Ramos (cell line): ENCODE measurements around the gene VAV2.

Experiments used
- in situ Hi-C: fragments of 300-500 bp; cut with MboI; formaldehyde crosslinking; loops from one replicate; pipeline ENCODE4 v1.14.3; 2022; ENCODE audit warnings: low sequenced_read_pairs; ENCODE audit not compliant: unreplicated experiment

Gene VAV2

DNA sequence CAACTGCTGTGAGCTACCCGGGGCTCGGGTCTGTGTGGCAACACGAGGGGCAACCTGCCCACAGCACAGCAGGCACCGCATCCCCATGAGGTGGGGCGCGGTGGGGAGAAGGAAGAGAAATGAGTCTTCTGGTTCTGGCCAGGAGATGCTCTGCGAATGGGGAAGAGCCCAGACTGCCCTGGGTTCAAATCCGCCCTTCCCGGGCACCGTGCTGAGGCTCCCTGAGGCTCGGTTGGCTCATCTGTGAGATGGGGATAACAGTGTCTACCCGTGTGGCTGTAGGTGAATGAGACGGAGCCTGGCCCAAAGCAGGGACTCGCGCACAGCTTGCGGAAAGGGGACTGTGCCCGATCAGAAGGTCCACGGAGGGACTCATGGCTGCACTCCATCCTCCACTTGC lies 123.9 kb downstream of the VAV2 start:
- in situ Hi-C loops = no loop called here

DNA sequence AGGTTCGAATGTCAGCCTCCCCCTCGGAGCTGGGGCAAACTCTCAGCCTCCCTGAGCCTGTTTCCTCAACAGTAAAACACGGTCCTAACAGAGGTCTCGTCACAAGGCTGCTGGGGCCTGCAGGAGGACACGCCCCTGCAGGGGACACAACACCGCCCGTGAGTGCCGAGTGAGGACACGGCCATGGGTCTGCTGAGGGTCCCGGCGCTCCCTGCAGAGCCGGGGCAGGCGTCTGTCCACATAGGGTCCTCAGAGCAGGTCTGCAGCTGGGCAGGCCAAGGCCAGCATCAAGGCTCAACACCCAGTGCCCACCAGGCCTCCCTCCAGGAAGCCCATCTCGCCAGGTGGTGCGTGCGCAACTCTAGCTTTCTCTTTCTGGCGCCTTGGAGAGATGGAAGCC lies 125.2 kb downstream of the VAV2 start:
- in situ Hi-C loops = no loop called here

DNA sequence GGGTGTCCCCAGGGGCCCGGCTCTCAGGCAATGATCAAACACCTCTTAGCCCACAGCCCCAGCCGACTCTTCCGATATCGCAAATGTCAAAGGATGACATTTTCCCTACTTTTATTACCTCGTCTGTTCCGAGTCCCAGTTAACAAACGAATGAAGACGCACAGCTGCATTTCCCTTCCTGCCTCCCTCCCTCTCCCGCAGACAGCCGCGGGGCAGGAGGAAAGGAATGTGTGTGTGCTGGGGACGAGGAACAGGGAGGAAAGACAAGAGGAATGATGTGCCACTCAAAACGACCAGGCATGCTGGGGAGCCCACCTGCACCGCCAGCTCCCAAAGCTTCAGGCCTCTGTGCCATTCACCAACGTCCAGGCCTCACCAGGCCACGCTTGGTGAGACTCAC lies 128.1 kb downstream of the VAV2 start:
- in situ Hi-C loops = no loop called here

DNA sequence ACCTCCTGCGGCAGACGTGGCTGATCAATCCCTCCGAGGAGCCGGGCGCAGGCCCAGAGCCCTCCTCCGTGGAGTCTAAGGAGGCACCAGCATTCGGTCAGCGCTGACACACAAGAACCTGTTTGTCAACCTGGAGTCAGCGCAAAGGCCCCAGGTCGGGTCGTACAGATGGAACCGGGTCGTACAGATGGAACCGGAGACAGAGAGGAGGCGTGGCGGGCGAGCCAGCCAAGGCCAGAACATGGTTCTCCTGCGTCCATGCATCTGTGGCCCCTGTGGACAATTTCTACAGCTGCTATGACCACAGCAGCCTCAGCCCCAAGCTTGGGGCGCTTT lies 128.9 kb downstream of the VAV2 start:
- in situ Hi-C loops = no loop called here

DNA sequence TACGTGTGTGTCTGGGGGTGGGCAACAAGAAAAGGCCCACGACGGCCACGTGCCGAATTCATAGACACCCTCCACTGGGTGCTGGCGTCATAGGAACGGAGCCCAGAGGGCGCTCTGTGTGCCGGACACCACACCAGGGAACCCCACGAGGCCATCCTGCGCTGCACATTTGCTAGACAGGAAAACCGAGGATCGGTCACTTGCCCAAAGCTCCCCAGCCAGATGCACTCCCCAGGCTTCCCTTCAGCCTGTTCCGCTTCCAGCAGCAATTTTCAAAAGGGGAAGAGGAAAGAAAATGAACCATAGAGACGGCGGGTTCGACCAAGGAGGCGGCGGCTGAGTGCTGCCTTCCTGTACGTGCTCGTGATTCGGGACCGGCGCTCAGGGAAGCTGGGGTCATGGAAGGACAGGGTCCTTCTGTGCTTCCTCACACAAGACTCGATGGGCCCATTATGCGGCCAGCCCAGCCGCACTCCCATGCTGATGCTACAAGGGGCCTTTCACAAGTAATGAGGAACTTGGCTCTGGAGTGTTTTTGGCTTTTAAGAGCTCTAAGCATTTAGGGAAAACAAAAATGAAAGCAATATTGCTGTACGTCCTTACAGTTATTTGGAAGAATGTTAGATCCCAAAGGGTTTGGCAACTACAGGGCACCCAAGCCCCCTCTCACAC lies 129.4 kb downstream of the VAV2 start:
- in situ Hi-C loops = no loop called here

DNA sequence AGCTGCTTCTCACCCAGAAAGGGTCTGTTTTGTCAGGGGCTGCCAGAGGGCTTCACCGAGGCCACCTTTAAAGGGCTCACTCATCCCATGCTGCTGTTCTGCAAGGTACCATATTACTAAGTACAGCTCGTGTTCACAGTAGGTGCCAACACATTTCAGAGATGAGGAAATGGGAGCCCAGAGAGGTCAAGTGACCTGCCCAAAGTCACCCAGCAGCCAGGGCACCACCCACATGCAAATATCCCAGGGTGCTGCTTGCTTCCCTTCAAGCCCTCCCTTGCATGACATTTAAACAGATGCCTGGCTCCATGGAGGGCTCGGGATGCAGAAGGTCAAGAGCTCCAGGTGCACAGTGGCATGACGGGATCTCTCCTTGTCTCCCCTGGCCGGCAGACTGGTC lies 130.4 kb downstream of the VAV2 start:
- in situ Hi-C loops = no loop called here

DNA sequence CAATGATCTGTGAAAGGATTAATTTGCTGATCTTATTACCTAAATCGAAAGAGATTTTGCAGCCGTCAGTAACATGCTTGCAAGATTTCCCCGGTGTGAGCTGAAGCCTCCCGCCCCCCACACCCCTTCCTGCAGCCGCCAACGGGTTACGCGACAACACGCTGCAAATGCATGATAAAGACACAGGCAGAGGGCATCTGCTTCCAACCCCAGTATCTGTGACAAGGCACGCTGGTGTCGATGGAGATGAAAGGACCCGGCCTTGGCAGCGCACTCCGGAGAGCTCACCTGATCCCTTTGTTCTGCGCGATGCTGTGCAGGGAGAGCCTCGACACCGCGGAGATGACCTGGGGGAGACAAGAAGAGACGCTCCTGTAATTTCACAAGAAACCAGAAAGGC lies 131.0 kb downstream of the VAV2 start:
- in situ Hi-C loops = no loop called here

DNA sequence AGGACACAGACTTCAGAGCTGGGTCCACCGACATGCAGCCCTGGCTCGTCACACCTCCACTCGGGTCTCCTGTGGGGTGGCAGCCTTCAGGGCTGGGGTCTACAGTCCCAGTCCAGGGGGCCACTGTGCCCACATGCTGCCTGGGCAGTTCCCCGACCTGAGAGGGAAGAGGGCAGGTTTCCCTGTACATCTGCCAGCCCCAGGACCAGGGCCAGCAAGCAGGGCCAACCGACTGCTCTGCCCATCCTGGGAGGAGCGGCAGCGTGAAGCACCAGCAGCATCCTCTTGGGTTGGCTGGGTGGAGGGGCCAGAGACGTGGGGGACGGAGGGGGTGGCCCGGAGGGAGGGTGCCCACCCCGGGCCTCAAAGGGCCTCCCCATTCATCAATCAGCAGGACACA lies 133.4 kb downstream of the VAV2 start:
- in situ Hi-C loops = no loop called here

DNA sequence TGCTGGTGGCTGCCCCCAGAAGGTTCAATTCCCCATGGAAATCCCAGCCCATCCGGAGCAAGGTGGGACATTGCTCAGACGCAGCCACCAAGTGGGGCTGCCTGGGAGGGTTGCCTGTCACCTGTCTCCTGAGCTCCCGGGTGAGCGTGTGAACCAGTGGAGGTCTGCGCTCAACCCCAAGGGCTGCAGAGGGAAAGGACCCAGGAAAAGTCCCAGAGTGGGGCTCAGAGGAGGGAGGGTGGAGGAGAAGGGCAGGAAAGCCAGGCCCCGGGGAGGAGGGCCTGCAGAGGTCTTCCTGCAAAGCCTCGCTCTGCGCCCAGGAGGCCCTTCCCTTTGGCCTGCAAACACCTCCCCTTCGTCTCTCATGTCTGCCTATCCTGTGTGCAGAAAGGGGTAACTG lies 134.5 kb downstream of the VAV2 start:
- in situ Hi-C loops = no loop called here

DNA sequence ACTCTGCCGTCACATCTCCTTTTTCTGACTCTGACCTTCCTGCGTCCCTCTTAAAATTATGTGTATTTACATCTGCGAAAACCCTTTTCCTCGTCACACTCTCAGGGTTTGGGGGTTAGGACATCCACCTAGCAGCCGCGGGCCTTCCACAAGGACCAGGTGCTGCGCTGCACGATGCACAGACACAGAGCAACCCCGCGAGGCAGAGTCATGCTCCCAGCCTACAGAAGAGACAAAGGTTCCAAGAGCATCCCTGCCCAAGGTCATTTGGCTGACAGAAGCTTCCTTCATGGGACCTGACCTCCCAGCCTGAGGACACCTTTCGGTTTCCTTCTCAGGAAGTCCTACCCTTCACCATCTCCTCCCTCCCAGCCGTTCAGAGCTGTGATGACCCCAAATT lies 135.3 kb downstream of the VAV2 start:
- in situ Hi-C loops = no loop called here

DNA sequence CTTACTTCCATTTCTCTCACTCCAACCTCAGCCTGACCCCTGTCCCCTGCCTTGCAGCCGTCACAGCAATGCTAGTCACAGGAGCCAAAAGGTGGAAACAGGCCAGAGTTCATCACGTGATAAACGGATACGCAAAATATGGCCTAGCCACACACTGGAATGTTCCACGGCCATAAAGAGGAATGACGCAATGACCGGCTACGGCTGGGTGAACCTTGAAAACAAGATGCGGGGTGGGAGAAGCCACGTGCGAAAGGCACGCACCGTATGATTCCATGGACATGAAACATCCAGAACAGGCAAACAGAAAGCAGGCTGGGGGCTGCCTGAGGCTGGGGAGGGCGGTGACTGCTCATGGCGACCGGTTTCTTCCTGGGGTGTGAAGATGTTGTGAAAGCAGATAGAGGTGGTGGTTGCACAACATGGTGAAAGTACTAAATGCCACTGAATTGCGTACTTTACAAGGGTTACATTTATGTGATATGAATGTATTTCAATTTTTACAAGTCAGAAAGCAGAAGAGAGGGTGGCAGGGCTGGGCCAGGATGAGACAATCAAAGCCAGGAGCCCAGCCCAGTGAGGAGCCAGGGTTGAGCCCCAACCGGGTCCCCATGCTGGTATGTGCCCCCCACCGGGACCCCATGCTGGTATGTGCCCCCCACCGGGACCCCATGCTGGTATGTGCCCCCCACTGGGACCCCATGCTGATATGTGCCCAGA lies 136.2 kb downstream of the VAV2 start:
- in situ Hi-C loops = no loop called here

DNA sequence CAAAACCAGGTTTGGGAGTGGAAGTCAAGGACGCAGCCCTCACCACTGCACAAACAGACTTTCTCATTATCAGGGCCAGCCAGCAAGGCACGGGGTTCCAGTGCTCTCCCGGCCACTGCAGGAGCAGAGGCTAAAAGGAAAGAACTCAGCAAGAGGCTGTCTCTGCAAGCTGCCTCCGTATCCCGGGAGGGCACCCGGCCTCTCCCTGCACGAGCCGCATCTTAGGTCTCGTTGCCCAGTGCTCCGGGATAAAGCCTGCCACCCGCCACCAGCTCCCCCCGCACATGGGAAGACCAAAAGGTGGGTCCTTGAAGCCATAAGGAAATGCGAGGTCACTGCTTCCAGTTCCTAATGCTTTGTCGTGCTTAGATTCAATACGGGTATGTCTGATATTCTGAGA lies 136.8 kb downstream of the VAV2 start:
- in situ Hi-C loops = no loop called here

DNA sequence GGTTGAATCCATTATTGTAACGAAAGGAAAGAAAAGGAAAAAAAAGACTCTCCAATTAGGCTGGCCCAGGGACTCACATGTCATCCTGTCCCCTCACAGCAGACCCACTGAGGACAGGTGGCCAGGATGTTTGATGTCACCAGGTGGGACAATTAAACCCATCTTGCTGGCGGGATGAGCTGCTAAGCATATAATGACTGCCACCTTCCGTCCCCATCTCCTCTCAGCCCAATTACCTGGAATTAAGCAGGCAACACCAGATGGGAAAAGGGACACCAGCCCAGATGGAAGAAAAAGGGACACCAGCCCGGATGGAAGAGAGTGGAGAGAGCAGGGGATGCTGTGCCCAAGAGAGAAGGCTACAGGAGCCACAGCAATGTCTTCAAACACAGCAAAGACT lies 137.4 kb downstream of the VAV2 start:
- in situ Hi-C loops = no loop called here

DNA sequence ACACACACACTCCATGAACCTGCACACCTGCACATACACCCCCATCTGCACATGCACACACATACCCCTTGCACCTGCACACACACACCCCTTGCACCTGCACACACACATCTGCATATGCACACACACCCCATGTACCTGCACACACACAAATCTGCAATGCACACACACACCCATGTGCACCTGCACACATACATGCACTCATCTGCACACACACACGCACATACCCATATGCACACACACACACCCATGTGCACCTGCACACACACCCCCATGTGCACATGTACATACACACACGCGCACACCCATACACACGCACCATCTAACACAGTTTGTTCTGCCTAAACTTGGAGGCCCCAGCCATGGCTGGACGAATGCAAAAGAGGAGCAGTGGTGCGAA lies 138.1 kb downstream of the VAV2 start:
- in situ Hi-C loops = no loop called here

DNA sequence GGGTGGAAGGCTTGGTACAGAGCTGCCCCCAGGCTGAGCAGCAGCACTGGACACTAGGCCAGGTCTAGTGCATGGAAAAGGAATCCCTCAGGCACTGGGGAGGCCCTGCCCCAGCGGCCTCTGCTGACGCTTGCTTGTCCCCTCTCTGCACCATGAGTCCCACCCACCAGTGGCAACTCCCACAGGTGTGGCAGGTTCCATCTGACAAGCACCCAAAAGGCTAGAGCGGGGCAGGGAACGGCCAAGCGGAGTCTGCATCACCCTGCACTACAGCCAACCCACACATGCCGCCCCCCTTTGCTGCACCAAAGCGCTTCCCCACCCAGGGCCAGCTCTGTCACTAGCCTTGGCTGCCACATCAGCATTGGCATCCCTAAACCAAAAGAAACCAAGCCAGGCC lies 138.8 kb downstream of the VAV2 start:
- in situ Hi-C loops = no loop called here

DNA sequence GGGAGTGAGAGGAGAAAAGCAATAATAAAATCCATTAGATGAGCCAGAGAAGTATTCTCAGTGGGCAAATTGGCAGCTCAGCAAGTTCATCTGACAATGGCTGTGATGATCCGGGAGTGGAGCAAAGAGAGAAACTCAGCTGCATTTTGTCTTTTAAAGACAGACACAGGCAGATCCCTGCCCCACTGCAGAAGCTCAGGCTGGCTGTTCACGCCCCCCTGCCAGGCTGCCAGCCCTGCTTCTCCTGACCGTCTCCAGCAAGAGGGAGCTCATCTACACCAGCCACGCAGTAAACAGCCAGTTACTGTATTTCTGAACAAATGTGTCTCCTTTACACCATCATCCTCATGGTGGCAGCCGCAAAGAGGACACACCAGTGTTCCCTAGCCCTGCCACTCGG lies 139.7 kb downstream of the VAV2 start:
- in situ Hi-C loops = no loop called here

DNA sequence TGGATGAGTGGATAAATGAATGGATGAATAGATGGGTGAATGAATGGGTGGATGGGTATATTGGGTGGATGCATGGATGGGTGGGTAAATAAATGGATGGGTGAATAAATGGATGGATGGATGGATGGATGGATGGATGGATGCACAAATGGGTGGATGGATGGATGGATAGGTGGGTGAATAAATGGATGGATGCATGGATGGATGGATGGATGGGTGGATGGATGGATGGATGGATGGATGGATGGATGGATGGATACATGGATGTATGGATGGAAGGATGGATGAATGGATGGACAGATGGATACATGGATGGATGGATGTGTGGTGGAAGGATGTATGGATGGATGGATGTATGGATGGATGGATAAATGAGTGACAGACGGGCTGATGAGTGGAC lies 140.4 kb downstream of the VAV2 start:
- in situ Hi-C loops = no loop called here

DNA sequence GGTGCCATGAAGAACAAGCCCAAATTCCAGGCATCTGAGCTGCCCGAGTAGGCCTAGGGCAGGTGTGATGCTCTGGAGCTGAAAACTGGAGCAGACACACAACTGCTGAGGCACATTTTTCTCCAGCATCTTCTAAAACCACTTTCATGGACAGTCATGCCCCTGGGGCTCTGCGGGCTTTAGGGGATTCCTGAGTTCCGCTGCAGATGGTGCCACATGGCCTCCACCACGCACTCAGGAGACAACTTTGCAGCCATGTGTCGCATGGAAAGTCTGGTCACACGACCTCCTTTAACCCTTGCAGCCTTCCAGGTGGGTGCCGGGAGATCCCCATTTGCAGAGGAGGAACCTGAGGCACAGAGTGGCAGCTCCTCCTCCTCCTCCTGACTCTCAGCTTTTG lies 141.2 kb downstream of the VAV2 start:
- in situ Hi-C loops = no loop called here

DNA sequence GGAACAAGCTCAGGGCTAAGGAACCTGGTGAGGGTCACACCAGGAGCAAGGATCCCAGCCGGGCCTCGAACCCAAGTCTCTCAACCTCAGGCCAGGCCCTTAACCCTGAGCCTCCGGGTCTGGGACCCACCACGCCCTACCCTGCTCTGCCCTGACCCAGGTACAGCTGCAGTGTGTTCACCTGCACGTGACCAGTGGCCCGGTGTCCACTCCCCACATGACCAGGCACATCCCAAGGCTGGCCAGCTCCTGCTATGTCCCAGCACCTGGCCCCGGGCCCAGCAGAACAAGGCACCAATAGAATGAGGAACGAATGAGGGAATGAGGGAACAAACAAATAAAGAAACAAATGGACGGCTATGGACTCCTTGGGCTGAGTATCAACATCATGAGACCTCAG lies 142.0 kb downstream of the VAV2 start:
- in situ Hi-C loops = no loop called here

DNA sequence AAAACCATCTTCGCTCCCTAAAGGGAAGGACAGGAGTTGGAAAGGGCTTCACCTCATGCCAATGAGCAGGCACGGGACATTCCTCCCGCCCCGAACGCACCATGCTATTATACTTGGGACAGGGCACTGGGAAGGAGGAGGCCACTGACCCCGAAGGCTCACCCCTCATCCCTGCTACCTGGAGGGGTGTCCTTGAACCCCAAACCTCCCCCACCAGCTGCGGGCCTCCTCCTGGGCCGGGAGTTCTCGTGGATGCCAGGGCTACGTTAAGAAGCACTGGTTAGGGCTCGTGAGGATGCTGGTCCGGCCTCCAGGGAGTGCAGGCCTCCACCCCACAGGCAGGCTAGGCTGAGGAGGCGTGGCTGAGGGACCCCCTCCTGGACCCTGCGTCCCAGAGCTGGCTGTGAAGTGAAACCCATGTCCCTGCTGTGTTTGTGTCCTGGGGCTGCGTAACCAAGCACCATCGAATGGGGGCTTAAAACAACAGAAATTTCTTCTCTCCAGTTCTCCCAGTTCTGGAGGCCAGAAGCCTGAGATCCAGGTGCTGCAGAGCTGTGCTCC lies 142.9 kb downstream of the VAV2 start:
- in situ Hi-C loops = no loop called here

DNA sequence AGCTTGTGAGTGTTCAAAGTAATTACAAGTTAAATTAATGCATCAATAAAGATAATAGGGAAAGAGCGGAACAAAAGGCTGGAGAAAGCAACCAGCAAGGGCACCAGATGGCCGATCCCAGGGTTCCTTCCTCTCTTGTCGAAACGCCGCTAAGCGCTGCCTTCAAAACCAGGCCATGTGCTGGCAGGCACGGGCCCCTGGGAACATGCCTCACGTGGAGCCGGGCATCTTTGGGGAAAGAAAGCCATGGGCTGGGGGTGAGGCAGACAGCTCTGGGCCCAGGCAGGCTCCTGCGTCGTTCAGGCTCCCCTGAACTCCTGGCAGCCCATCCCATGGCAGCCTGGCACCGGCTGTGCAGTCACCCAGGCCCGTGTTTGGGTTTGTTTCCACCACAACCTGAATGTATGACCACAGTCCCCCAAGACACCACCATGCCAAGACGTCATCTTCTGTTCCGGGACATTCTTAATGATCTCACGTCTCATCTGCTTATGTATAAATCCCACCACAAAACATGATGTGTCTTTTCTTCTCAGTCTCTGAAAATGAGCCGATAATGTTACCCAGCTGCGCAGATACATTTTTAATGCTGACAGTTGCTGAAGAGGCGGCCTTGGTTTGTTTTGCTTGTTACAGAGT lies 143.5 kb downstream of the VAV2 start:
- in situ Hi-C loops = no loop called here
